Mononuclear cell (primary cell): Measurements from ENCODE around the gene OTOP3. TPM values are rescaled to one million over a fixed set of nuclear protein-coding genes. Genes with fewer than 3 reads are reported as not detected.

Experiments
- H3K27me3 ChIP-seq: 2 replicates; pipeline ENCODE4 v1.6.0; 2011; ENCODE audit warnings: low read length, control low read depth; ENCODE audit not compliant: insufficient read depth
- H3K4me1 ChIP-seq: 2 replicates; pipeline ENCODE4 v1.5.1; 2011; ENCODE audit warnings: mild to moderate bottlenecking, low read length, control low read depth; ENCODE audit not compliant: insufficient read depth
- H3K4me3 ChIP-seq: 2 replicates; pipeline ENCODE4 v1.5.1; 2011; ENCODE audit warnings: mild to moderate bottlenecking, low read length, moderate library complexity
- H3K9me3 ChIP-seq: 2 replicates; pipeline ENCODE4 v1.5.1; 2011; ENCODE audit warnings: low read depth, mild to moderate bottlenecking, control low read depth, low read length
- total RNA-seq: library from RNA; depleted of rRNA; stranded (reverse); fragments of >200 nt; gene quantifications from one replicate; pipeline ENCODE4 v1.2.3, GENCODE V29; 2012

The OTOP3 gene
- total RNA-seq, 1 donor = not detected

GRCh38 chr17:74922694-74923537 lies 12.8 kb upstream of the OTOP3 start, which contains the start of gene USH1G:
Gene USH1G (minus strand): TSS chr17:74923255. CDS start chr17:74923073, 182 bp downstream.
- Histone ChIP-seq H3K27me3 (peaks cover 42% of the 10 kb centered on the region), H3K4me1 (peaks cover 21% of the 10 kb centered on the region), H3K9me3 (no peaks in the 10 kb centered on the region), H3K4me3 (no peak within 1 kb of the TSS)

- Histone ChIP-seq H3K9me3 (no peaks in the 10 kb centered on the region), H3K27me3 (peaks cover 42% of the 10 kb centered on the region), H3K4me1 (peaks cover 20% of the 10 kb centered on the region), H3K4me3 (no peak overlapping the region)
Observed at GRCh38 chr17:74923538-74924249, 12.0 kb upstream of the OTOP3 start.

GRCh38 chr17:74924250-74924948 lies 11.3 kb upstream of the OTOP3 start, which contains the start of gene OTOP2:
Gene OTOP2 (plus strand): TSS chr17:74924273. CDS start chr17:74924633, 360 bp downstream.
- H3K27me3 ChIP-seq = peaks cover 42% of the 10 kb centered on the region
- H3K4me1 ChIP-seq = peaks cover 20% of the 10 kb centered on the region
- H3K4me3 ChIP-seq = no peak within 1 kb of the TSS
- H3K9me3 ChIP-seq = no peaks in the 10 kb centered on the region

- Histone ChIP-seq H3K9me3 (no peaks in the 10 kb centered on the region), H3K4me3 (no peak overlapping the region), H3K4me1 (peaks cover 20% of the 10 kb centered on the region), H3K27me3 (peaks cover 42% of the 10 kb centered on the region)
Observed at GRCh38 chr17:74925242-74925641, 10.5 kb upstream of the OTOP3 start.

- Histone ChIP-seq H3K9me3 (no peaks in the 10 kb centered on the region), H3K4me3 (no peak overlapping the region), H3K27me3 (peaks cover 29% of the 10 kb centered on the region), H3K4me1 (peaks cover 13% of the 10 kb centered on the region)
Observed at GRCh38 chr17:74928786-74929185, 6.9 kb upstream of the OTOP3 start.

GRCh38 chr17:74930535-74931036 lies 5.1 kb upstream of the OTOP3 start:
- Histone ChIP-seq H3K27me3 (peaks cover 19% of the 10 kb centered on the region), H3K9me3 (no peaks in the 10 kb centered on the region), H3K4me3 (no peak overlapping the region), H3K4me1 (no peaks in the 10 kb centered on the region)

- Histone ChIP-seq H3K4me1 (no peaks in the 10 kb centered on the region), H3K9me3 (no peaks in the 10 kb centered on the region), H3K4me3 (no peak overlapping the region), H3K27me3 (peaks cover 44% of the 10 kb centered on the region)
Observed at GRCh38 chr17:74935048-74935447, 650 bp upstream of the OTOP3 start.

GRCh38 chr17:74936470-74936799 lies 737 bp downstream of the OTOP3 start:
- Histone ChIP-seq H3K4me3 (no peak overlapping the region), H3K27me3 (peaks cover 44% of the 10 kb centered on the region), H3K4me1 (no peaks in the 10 kb centered on the region), H3K9me3 (no peaks in the 10 kb centered on the region)

- Histone ChIP-seq H3K4me1 (no peaks in the 10 kb centered on the region), H3K27me3 (peaks cover 44% of the 10 kb centered on the region), H3K9me3 (no peaks in the 10 kb centered on the region), H3K4me3 (no peak overlapping the region)
Observed at GRCh38 chr17:74937064-74938051, 1.7 kb downstream of the OTOP3 start.

GRCh38 chr17:74938194-74938950 lies 2.7 kb downstream of the OTOP3 start:
- Histone ChIP-seq H3K27me3 (peaks cover 44% of the 10 kb centered on the region), H3K9me3 (no peaks in the 10 kb centered on the region), H3K4me1 (no peaks in the 10 kb centered on the region), H3K4me3 (no peak overlapping the region)

GRCh38 chr17:74939534-74939933 lies 3.8 kb downstream of the OTOP3 start:
- Histone ChIP-seq H3K9me3 (no peaks in the 10 kb centered on the region), H3K4me3 (no peak overlapping the region), H3K27me3 (peaks cover 40% of the 10 kb centered on the region), H3K4me1 (no peaks in the 10 kb centered on the region)

GRCh38 chr17:74941128-74941725 lies 5.5 kb downstream of the OTOP3 start:
- H3K9me3 ChIP-seq = no peaks in the 10 kb centered on the region
- peaks cover 29% of the 10 kb centered on the region for H3K27me3 ChIP-seq

GRCh38 chr17:74943808-74944522 lies 8.3 kb downstream of the OTOP3 start:
- Histone ChIP-seq H3K27me3 (peaks cover 4% of the 10 kb centered on the region), H3K4me3 (no peak overlapping the region), H3K9me3 (no peaks in the 10 kb centered on the region), H3K4me1 (no peaks in the 10 kb centered on the region)

More at GRCh38 chr17:74941128-74941725, 5.5 kb downstream of the OTOP3 start:
- Histone ChIP-seq H3K4me1 (no peaks in the 10 kb centered on the region), H3K4me3 (no peak overlapping the region)
